NB4 (cell line): ENCODE results near the gene C7orf57.

Experiments
- DNase-seq: peaks from one replicate; pipeline ENCODE4 v3.0.0; 2010; ENCODE audit warnings: low read depth
- H3K4me3 ChIP-seq: one replicate; pipeline ENCODE4 v1.5.1; 2011; ENCODE audit warnings: mild to moderate bottlenecking, low read depth, low read length, moderate library complexity
- CTCF ChIP-seq: IDR thresholded peaks from one replicate; pipeline ENCODE4 v1.5.1; 2012; ENCODE audit warnings: low read depth, low read length
- MAX ChIP-seq: IDR thresholded peaks from 2 replicates; pipeline ENCODE4 v1.6.1; 2011; ENCODE audit warnings: low read depth, low read length
- MYC ChIP-seq: IDR thresholded peaks from 2 replicates; pipeline ENCODE4 v1.6.1; 2011; ENCODE audit warnings: low read depth, low read length
- POLR2A ChIP-seq: IDR thresholded peaks from 2 replicates; pipeline ENCODE4 v1.6.1; 2011; ENCODE audit warnings: mild to moderate bottlenecking; ENCODE audit not compliant: insufficient read length; ENCODE audit errors: extremely low read depth

The C7orf57 gene

DNA sequence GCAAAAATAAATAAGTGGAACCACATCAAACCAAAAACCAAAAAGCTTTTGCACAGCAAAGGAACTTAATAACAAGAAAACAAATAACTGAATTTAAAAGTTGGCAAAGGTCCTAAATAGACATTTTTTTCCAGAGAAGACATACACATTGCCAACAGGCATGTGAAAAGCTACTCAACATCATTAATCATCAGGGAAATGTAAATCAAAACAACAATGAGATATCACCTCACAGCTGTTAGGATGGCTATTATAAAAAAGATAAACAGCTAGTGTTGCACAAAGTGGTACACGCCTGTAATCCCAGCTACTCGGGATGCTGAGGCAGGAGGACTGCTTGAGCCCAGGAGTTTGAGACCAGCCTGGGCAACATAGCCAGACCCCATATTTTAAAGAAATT lies 4.2 kb upstream of the C7orf57 start:
- no peak for TF ChIP-seq MAX
- no peak for TF ChIP-seq CTCF
- no peak for TF ChIP-seq POLR2A
- no peak for TF ChIP-seq MYC
- H3K4me3 ChIP-seq: no peak overlapping the region
- DNase-seq: no peak

GRCh38 chr7:48033922-48034321 lies 1.4 kb upstream of the C7orf57 start:
- no peak overlapping the region for H3K4me3 ChIP-seq
- no peak for DNase-seq
- TF ChIP-seq POLR2A (no peak), MAX (no peak), MYC (no peak), CTCF (no peak)

GRCh38 chr7:48035967-48036478 lies 680 bp downstream of the C7orf57 start:
- no peak for DNase-seq
- no peak overlapping the region for H3K4me3 ChIP-seq

GRCh38 chr7:48038815-48039506 lies 3.6 kb downstream of the C7orf57 start:
- DNase-seq: no peak
- TF ChIP-seq CTCF: no peak
- no peak for TF ChIP-seq MYC
- no peak for TF ChIP-seq MAX
- no peak for TF ChIP-seq POLR2A
- H3K4me3 ChIP-seq: no peak overlapping the region

More at GRCh38 chr7:48035967-48036478, 680 bp downstream of the C7orf57 start:
- TF ChIP-seq POLR2A (no peak), MYC (no peak), CTCF (no peak), MAX (no peak)

- no peak for DNase-seq
- H3K4me3 ChIP-seq: no peak overlapping the region
- TF ChIP-seq MAX: no peak
Measured at GRCh38 chr7:48040944-48041652, 5.8 kb downstream of the C7orf57 start.

- no peak for TF ChIP-seq CTCF
- TF ChIP-seq POLR2A: no peak
- TF ChIP-seq MYC: no peak
- TF ChIP-seq MAX: no peak
- H3K4me3 ChIP-seq: no peak overlapping the region
- DNase-seq: no peak
Measured at GRCh38 chr7:48041653-48041970, 6.3 kb downstream of the C7orf57 start.
